Measurements from ENCODE around the gene NT5M. TPM values are rescaled to one million over a fixed set of nuclear protein-coding genes. Genes with fewer than 3 reads are reported as not detected.

NT5M gene
- total RNA-seq, 1 donor from 2014 or later = 3.5 TPM

GRCh38 chr17:17353625-17354484, 50.7 kb downstream of the NT5M start:
- TF ChIP-seq CTCF (IDR thresholded peaks at IDR 0.05) = no peak
- H3K4me1 Mint-ChIP-seq (ENCODE audit: unreplicated experiment) = peaks cover 12% of the 10 kb centered on the region
- H3K4me3 Mint-ChIP-seq (ENCODE audit: unreplicated experiment) = no peak overlapping the region

GRCh38 chr17:17354560-17355349, 51.6 kb downstream of the NT5M start:
- Mint-ChIP-seq H3K27ac (ENCODE audit: unreplicated experiment) (no peak overlapping the region), H3K9me3 (ENCODE audit: unreplicated experiment) (peaks cover 9% of the 10 kb centered on the region), H3K4me1 (ENCODE audit: unreplicated experiment) (peaks cover 12% of the 10 kb centered on the region), H3K27me3 (ENCODE audit: unreplicated experiment) (peaks cover 15% of the 10 kb centered on the region), H3K4me3 (ENCODE audit: unreplicated experiment) (no peak overlapping the region), H3K36me3 (ENCODE audit: unreplicated experiment) (no peaks in the 10 kb centered on the region)
- no peak for DNase-seq (ENCODE audit: extremely low spot score, unreplicated experiment)
- TF ChIP-seq CTCF (IDR thresholded peaks at IDR 0.05) = no peak

More at GRCh38 chr17:17353625-17354484, 50.7 kb downstream of the NT5M start:
- Mint-ChIP-seq H3K36me3 (ENCODE audit: unreplicated experiment) (no peaks in the 10 kb centered on the region), H3K27ac (ENCODE audit: unreplicated experiment) (no peak overlapping the region), H3K27me3 (ENCODE audit: unreplicated experiment) (peaks cover 6% of the 10 kb centered on the region), H3K9me3 (ENCODE audit: unreplicated experiment) (peaks cover 3% of the 10 kb centered on the region)
- DNase-seq (ENCODE audit: extremely low spot score, unreplicated experiment) = no peak

GRCh38 chr17:17355426-17355825, 52.3 kb downstream of the NT5M start:
- no peak for DNase-seq (ENCODE audit: extremely low spot score, unreplicated experiment)
- no peak overlapping the region for H3K4me3 Mint-ChIP-seq (ENCODE audit: unreplicated experiment)
- H3K36me3 Mint-ChIP-seq (ENCODE audit: unreplicated experiment) = no peaks in the 10 kb centered on the region
- peaks cover 14% of the 10 kb centered on the region for H3K9me3 Mint-ChIP-seq (ENCODE audit: unreplicated experiment)
- H3K27ac Mint-ChIP-seq (ENCODE audit: unreplicated experiment) = no peak overlapping the region
- H3K4me1 Mint-ChIP-seq (ENCODE audit: unreplicated experiment) = peaks cover 10% of the 10 kb centered on the region
- peaks cover 21% of the 10 kb centered on the region for H3K27me3 Mint-ChIP-seq (ENCODE audit: unreplicated experiment)
- TF ChIP-seq CTCF (IDR thresholded peaks at IDR 0.05) = no peak

GRCh38 chr17:17356149-17356930, 53.2 kb downstream of the NT5M start:
- H3K4me1 Mint-ChIP-seq (ENCODE audit: unreplicated experiment) = peaks cover 10% of the 10 kb centered on the region
- H3K27ac Mint-ChIP-seq (ENCODE audit: unreplicated experiment) = no peak overlapping the region
- peaks cover 28% of the 10 kb centered on the region for H3K27me3 Mint-ChIP-seq (ENCODE audit: unreplicated experiment)
- no peaks in the 10 kb centered on the region for H3K36me3 Mint-ChIP-seq (ENCODE audit: unreplicated experiment)
- DNase-seq (ENCODE audit: extremely low spot score, unreplicated experiment) = peak; percentile 90
- no peak overlapping the region for H3K4me3 Mint-ChIP-seq (ENCODE audit: unreplicated experiment)
- peaks cover 14% of the 10 kb centered on the region for H3K9me3 Mint-ChIP-seq (ENCODE audit: unreplicated experiment)
- TF ChIP-seq CTCF (IDR thresholded peaks at IDR 0.05) = peak; percentile 95
